ENCODE measurements around the gene RNU2-1.

The RNU2-1 gene

GRCh38 chr17:43220511-43221125 is 13.2 kb downstream of the RNU2-1 start:
- Mint-ChIP-seq H3K4me3 (no peak overlapping the region), H3K27me3 (no peaks in the 10 kb centered on the region), H3K36me3 (peaks cover 9% of the 10 kb centered on the region), H3K27ac (no peak overlapping the region), H3K9me3 (no peaks in the 10 kb centered on the region), H3K4me1 (peaks cover 30% of the 10 kb centered on the region)
- no peak for DNase-seq
- CTCF ChIA-PET = no interaction called here

GRCh38 chr17:43219746-43220380 is 13.9 kb downstream of the RNU2-1 start:
- CTCF ChIA-PET = no interaction called here
- H3K4me1 Mint-ChIP-seq = peaks cover 30% of the 10 kb centered on the region
- no peaks in the 10 kb centered on the region for H3K27me3 Mint-ChIP-seq
- H3K4me3 Mint-ChIP-seq = no peak overlapping the region
- no peak for DNase-seq
- H3K36me3 Mint-ChIP-seq = peaks cover 13% of the 10 kb centered on the region
- H3K27ac Mint-ChIP-seq = no peak overlapping the region
- no peaks in the 10 kb centered on the region for H3K9me3 Mint-ChIP-seq

- CTCF ChIA-PET = interaction anchor here (1.6 kb wide), 1 partner anchor 47 kb away, joined by 3 read pairs; the partner anchor contains the start of gene NBR1
- Mint-ChIP-seq H3K27me3 (no peaks in the 10 kb centered on the region), H3K27ac (no peak overlapping the region), H3K9me3 (no peaks in the 10 kb centered on the region), H3K4me3 (no peak overlapping the region), H3K4me1 (peaks cover 25% of the 10 kb centered on the region), H3K36me3 (peaks cover 16% of the 10 kb centered on the region)
- DNase-seq = no peak
Measured at GRCh38 chr17:43219001-43219400, 14.8 kb downstream of the RNU2-1 start.

- CTCF ChIA-PET = interaction anchor here (1.6 kb wide), 1 partner anchor 46 kb away, joined by 3 read pairs; the partner anchor contains the start of gene NBR1
- Mint-ChIP-seq H3K9me3 (no peaks in the 10 kb centered on the region), H3K36me3 (peaks cover 21% of the 10 kb centered on the region), H3K4me3 (no peak overlapping the region), H3K27me3 (no peaks in the 10 kb centered on the region), H3K27ac (peak overlapping the region; percentile 80), H3K4me1 (peaks cover 38% of the 10 kb centered on the region)
- DNase-seq = no peak
Measured at GRCh38 chr17:43217614-43218087, 16.1 kb downstream of the RNU2-1 start.

GRCh38 chr17:43216762-43217613 is 16.8 kb downstream of the RNU2-1 start:
- no peak overlapping the region for H3K4me3 Mint-ChIP-seq
- no peaks in the 10 kb centered on the region for H3K27me3 Mint-ChIP-seq

GRCh38 chr17:43216369-43216761 is 17.4 kb downstream of the RNU2-1 start:
- H3K27me3 Mint-ChIP-seq = no peaks in the 10 kb centered on the region
- no peak overlapping the region for H3K4me3 Mint-ChIP-seq
- no peaks in the 10 kb centered on the region for H3K9me3 Mint-ChIP-seq
- H3K4me1 Mint-ChIP-seq = peaks cover 45% of the 10 kb centered on the region
- DNase-seq = no peak
- H3K36me3 Mint-ChIP-seq = peaks cover 23% of the 10 kb centered on the region
- H3K27ac Mint-ChIP-seq = no peak overlapping the region
- CTCF ChIA-PET = no interaction called here

More at GRCh38 chr17:43216762-43217613, 16.8 kb downstream of the RNU2-1 start:
- H3K36me3 Mint-ChIP-seq = peaks cover 23% of the 10 kb centered on the region
- H3K9me3 Mint-ChIP-seq = no peaks in the 10 kb centered on the region
- DNase-seq = no peak
- H3K4me1 Mint-ChIP-seq = peaks cover 45% of the 10 kb centered on the region
- CTCF ChIA-PET = interaction anchor here (1.6 kb wide), 1 partner anchor 45 kb away, joined by 3 read pairs; the partner anchor contains the start of gene NBR1
- H3K27ac Mint-ChIP-seq = no peak overlapping the region

- CTCF ChIA-PET = no interaction called here
- Mint-ChIP-seq H3K4me3 (no peak overlapping the region), H3K27me3 (no peaks in the 10 kb centered on the region), H3K36me3 (peaks cover 26% of the 10 kb centered on the region), H3K4me1 (peaks cover 51% of the 10 kb centered on the region), H3K9me3 (no peaks in the 10 kb centered on the region), H3K27ac (no peak overlapping the region)
- no peak for DNase-seq
Measured at GRCh38 chr17:43215341-43215740, 18.4 kb downstream of the RNU2-1 start.

GRCh38 chr17:43213545-43213944 is 20.2 kb downstream of the RNU2-1 start:
- Mint-ChIP-seq H3K27ac (peak overlapping the region; percentile 92), H3K4me3 (peak overlapping the region; percentile 98), H3K9me3 (no peaks in the 10 kb centered on the region), H3K27me3 (no peaks in the 10 kb centered on the region), H3K36me3 (peaks cover 36% of the 10 kb centered on the region), H3K4me1 (peaks cover 53% of the 10 kb centered on the region)
- no peak for DNase-seq
- CTCF ChIA-PET = interaction anchor here (0.8 to 1.7 kb wide), 3 partner anchors 9 to 110 kb away, joined by 3 to 4 read pairs (median 3); no protein-coding TSS in a partner anchor

GRCh38 chr17:43212641-43213490 is 20.9 kb downstream of the RNU2-1 start:
- Mint-ChIP-seq H3K27me3 (no peaks in the 10 kb centered on the region), H3K36me3 (peaks cover 43% of the 10 kb centered on the region), H3K4me3 (peak overlapping the region; percentile 98), H3K9me3 (no peaks in the 10 kb centered on the region), H3K27ac (peak overlapping the region; percentile 92), H3K4me1 (peaks cover 48% of the 10 kb centered on the region)
- peak; percentile 25 for DNase-seq
- CTCF ChIA-PET = interaction anchor here (0.7 to 1.8 kb wide), 5 partner anchors 41 to 152 kb away, joined by 3 to 7 read pairs (median 4); no protein-coding TSS in a partner anchor

- Mint-ChIP-seq H3K4me1 (peaks cover 39% of the 10 kb centered on the region), H3K36me3 (peaks cover 48% of the 10 kb centered on the region), H3K4me3 (peak within 1 kb of the TSS; percentile 98), H3K27ac (peak within 1 kb of the TSS; percentile 92), H3K9me3 (no peaks in the 10 kb centered on the region), H3K27me3 (no peaks in the 10 kb centered on the region)
- CTCF ChIA-PET = interaction anchor here (0.7 to 1.8 kb wide), 4 partner anchors 59 to 151 kb away, joined by 3 to 7 read pairs (median 4); no protein-coding TSS in a partner anchor
- peak; percentile 83 for DNase-seq
Measured at GRCh38 chr17:43211480-43212402, 22.0 kb downstream of the RNU2-1 start, which contains the start of gene TMEM106A. Gene TMEM106A (plus strand): TSS chr17:43211875. CDS start chr17:43213042, 1,167 bp downstream.

- Mint-ChIP-seq H3K27ac (peak overlapping the region; percentile 92), H3K36me3 (peaks cover 45% of the 10 kb centered on the region), H3K27me3 (no peaks in the 10 kb centered on the region), H3K4me3 (peak overlapping the region; percentile 98), H3K4me1 (peaks cover 35% of the 10 kb centered on the region), H3K9me3 (no peaks in the 10 kb centered on the region)
- CTCF ChIA-PET = interaction anchor here (1.0 kb wide), 1 partner anchor 104 kb away, joined by 3 read pairs; no protein-coding TSS in a partner anchor
- DNase-seq = no peak
Measured at GRCh38 chr17:43211123-43211479, 22.7 kb downstream of the RNU2-1 start.

GRCh38 chr17:43210576-43210975 is 23.2 kb downstream of the RNU2-1 start:
- Mint-ChIP-seq H3K27ac (peak overlapping the region; percentile 92), H3K9me3 (no peaks in the 10 kb centered on the region), H3K36me3 (peaks cover 41% of the 10 kb centered on the region), H3K27me3 (no peaks in the 10 kb centered on the region), H3K4me3 (peak overlapping the region; percentile 98), H3K4me1 (peaks cover 35% of the 10 kb centered on the region)
- CTCF ChIA-PET = no interaction called here
- DNase-seq = no peak
